OCI-M1 (cell line): ENCODE measurements around the gene DIS3.
A peak's percentile ranks its signal among the peaks of the same experiment; 100 is the strongest.

Source experiments
- DNase-seq: peaks from one replicate; lab custom pipeline; 2025; lab: John Stamatoyannopoulos, UW

DIS3 gene

GRCh38 chr13:72740015-72740414 lies 41.7 kb downstream of the DIS3 start:
- DNase-seq, result no peak

DNA sequence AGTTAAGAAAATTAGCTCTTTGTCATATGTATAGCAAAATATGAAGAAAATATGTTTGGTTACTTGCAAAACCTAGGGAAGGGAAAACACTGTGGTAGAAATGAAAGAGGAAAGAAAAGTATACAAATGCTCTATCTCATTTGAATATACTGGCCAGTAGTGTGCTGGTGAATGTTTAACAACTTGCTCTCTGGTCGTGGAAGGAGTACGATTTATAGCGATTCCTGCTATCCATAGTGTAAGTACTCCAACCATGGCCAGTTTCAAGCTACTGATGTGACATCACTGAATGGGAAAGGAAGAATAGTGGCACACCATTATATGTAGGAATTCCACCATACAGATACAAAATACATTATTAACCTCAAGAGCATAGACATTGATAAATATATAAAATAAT lies 44.7 kb downstream of the DIS3 start:
- no peak for DNase-seq

- DNase-seq, result peak; percentile 44
These were observed 53.5 kb downstream of the DIS3 start for GRCh38 chr13:72728290-72728605.

GRCh38 chr13:72727417-72728289 lies 54.0 kb downstream of the DIS3 start, which contains the start of the genes BORA and MZT1:
TSS of gene BORA (plus strand) at chr13:72727923. CDS start at chr13:72728941, 1,018 bp downstream.
TSS of gene MZT1 (minus strand) at chr13:72727629. CDS start at chr13:72727602, 27 bp downstream.
- DNase-seq, result peak; percentile 98

GRCh38 chr13:72726726-72727416 lies 54.8 kb downstream of the DIS3 start:
- peak; percentile 70 for DNase-seq

DNA sequence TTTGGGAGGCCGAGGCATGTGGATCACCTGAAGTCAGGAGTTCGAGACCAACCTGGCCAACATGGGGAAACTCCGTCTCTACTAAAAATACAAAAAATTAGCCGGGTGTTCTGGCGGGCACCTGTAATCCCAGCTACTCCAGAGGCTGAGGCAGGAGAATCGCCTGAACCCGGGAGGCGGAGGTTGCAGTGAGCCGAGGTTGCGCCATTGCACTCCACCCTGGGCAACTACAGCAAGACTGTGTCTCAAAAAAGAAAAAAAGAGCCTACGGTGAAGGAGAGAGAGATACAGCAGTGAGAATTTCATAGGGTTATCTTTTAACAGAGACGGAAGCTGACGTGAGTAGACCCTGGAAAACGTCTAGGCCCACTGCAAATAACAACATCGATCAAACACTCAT lies 55.5 kb downstream of the DIS3 start:
- peak; percentile 31 for DNase-seq

GRCh38 chr13:72716776-72717175 lies 64.9 kb downstream of the DIS3 start:
- no peak for DNase-seq
